Eye (tissue), 1 donor: ENCODE measurements around the gene DIO3.

Source experiments
- DNase-seq: peaks from one replicate; pipeline ENCODE4 v3.0.0-alpha.2; 2015

Gene DIO3

GRCh38 chr14:101561145-101561896 lies at the start of gene DIO3:
TSS of gene DIO3 (plus strand) at chr14:101561495.
- peak; percentile 93 for DNase-seq

- peak; percentile 21 for DNase-seq
Measured at GRCh38 chr14:101511620-101512375, 49.5 kb upstream of the DIO3 start.

GRCh38 chr14:101512376-101512695 lies 49.0 kb upstream of the DIO3 start:
- DNase-seq = no peak

- DNase-seq = no peak
Measured at GRCh38 chr14:101514136-101514535, 47.2 kb upstream of the DIO3 start.

- no peak for DNase-seq
Measured at GRCh38 chr14:101516401-101516800, 44.9 kb upstream of the DIO3 start.

GRCh38 chr14:101518611-101519473 lies 42.5 kb upstream of the DIO3 start:
- DNase-seq = no peak

GRCh38 chr14:101520621-101521472 lies 40.4 kb upstream of the DIO3 start:
- no peak for DNase-seq

GRCh38 chr14:101521473-101521915 lies 39.8 kb upstream of the DIO3 start:
- DNase-seq = no peak

GRCh38 chr14:101521978-101522377 lies 39.3 kb upstream of the DIO3 start:
- DNase-seq = no peak

GRCh38 chr14:101525640-101526527 lies 35.4 kb upstream of the DIO3 start:
- DNase-seq = peak; percentile 46

- no peak for DNase-seq
Measured at GRCh38 chr14:101527987-101528386, 33.3 kb upstream of the DIO3 start.

GRCh38 chr14:101529079-101529478 lies 32.2 kb upstream of the DIO3 start:
- DNase-seq = no peak

- DNase-seq = no peak
Measured at GRCh38 chr14:101534198-101534597, 27.1 kb upstream of the DIO3 start.

GRCh38 chr14:101535232-101535631 lies 26.1 kb upstream of the DIO3 start:
- no peak for DNase-seq

- DNase-seq = no peak
Measured at GRCh38 chr14:101535701-101536207, 25.5 kb upstream of the DIO3 start.

GRCh38 chr14:101537286-101537685 lies 24.0 kb upstream of the DIO3 start:
- DNase-seq = no peak

GRCh38 chr14:101538878-101539277 lies 22.4 kb upstream of the DIO3 start:
- DNase-seq = no peak

GRCh38 chr14:101539880-101540279 lies 21.4 kb upstream of the DIO3 start:
- DNase-seq = no peak

GRCh38 chr14:101540481-101541462 lies 20.5 kb upstream of the DIO3 start:
- DNase-seq = no peak

- no peak for DNase-seq
Measured at GRCh38 chr14:101542391-101542790, 18.9 kb upstream of the DIO3 start.
